DMS 273 (cell line): ENCODE data around the gene STARD3.

Source experiments
- DNase-seq: peaks from one replicate; lab custom pipeline; 2025; ENCODE audit not compliant: unreplicated experiment; lab: John Stamatoyannopoulos, UW

Gene STARD3

DNA sequence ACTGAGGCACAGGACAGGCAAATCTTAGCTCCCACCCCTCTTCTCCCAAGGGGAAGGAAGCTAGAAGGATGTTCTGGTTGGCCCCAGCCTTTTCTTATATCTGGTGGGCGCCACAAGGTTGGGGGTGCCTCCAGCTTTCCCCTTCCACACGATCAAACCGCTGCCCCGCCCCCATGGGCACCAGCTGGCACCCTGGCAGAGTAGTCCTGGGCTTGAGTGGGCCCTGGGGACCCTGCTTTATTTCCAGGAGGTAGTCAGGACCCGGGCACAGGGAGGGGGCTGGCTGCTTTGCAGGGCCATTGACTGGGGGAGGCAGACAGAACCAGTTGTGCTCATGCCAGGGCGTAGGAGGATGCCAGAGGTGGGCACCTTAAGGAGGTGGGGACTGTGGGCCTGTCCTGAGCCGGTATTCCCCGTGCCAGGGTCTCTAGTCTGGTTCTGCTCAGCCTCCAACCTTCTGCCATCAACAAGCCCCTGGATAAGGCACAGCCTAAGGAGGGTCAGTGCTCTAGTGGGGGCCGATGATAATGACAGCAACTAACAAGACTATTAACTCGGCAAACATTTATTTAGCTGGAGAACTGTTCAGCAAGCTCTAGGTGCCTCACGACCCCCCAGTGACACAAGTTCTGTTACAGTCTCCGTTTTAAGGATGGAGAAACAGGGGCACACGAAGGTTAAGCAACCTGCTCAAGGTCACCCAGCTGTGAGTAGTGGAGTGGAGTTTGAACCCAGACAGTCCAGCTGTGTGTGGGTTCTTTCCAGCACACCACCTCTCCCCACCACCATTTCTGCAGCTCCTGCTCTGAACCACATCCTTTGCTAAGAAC, 17.8 kb upstream of the STARD3 start:
- peak; percentile 57 for DNase-seq

DNA sequence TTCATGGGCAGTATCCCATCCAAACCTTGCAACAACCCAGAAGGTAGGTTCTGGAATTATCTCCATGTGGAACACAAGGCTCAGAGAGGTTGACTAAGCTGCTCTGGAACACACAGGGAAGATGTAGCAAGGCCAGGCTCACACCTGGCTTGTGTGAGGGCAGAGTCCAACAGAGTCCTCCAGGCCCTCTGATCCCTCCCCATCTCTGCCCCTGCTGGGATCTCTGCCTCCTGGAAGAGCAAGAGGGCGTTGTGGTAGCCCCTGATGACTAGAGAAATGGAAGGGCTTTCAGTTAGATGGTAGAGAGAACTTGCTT, 17.2 kb upstream of the STARD3 start:
- no peak for DNase-seq

DNA sequence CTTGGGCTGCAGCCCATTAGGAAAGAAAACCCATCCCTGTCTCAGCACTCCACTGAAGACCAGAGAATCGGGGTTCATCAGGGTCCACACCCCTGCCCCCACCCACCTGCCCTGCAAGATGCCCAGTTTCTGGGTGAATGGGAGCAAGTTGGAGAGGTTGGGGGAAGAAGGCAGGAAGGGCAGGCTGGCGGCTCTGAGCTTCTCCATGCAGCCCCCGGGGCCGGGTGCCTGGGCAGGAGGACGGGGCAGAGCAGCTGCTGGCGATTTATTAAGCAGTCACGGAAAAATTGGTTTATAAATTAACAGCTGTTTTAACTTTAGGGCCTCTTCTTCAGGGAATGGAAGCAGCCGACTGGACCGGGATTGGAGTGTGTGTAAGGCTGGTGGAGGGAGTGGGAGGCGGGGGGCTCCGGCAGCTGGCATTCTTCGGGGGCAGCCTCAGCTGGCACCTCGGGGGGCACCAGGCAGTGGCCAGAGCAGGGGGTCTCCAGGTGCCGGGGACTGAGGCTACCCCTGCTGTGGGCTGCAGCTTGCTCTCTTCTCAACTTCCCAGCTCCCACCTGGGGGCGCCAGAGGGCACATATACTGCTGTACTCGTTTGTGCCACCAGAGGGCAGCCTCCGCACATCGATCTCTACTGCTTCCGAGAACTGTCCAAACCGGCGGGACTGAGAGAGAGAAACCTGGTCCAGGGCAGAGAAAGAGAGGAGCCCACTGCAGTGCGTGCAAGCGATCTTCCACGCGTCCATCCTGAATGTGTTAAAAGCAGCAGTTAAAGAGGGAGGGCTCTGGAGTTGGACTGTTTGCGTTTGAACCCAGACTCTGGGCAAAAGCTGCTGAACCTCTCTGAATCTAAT, 15.2 kb upstream of the STARD3 start:
- peak; percentile 91 for DNase-seq

DNA sequence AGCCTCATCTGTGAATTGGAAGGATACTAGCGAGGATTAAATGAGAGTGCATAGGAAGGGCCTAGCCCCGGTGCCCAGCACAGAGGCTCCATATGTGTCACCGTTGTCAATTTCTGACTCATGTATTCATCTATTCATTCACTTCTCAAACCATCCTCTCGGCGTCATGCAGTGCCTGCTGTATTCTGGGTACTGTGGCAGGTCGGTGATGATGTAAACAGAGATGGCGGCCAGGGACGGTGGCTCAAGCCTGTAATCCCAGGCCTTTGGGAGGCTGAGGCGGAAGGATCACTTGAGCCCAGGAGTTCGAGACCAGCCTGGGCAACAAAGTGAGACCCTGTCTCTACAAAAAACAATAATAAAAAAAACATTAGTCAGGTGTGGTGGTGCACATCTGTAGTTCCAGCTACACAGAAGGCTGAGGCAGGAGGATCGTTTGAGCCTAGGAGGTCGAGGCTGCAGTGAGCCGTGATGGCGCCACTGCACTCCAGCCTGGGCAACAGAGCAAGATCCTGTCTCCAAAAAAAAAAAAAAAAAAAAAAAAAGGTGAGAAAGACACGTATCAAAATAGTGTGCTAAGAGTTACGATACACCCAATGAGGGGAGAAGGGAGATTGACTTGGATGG, 14.5 kb upstream of the STARD3 start:
- DNase-seq, result no peak

DNA sequence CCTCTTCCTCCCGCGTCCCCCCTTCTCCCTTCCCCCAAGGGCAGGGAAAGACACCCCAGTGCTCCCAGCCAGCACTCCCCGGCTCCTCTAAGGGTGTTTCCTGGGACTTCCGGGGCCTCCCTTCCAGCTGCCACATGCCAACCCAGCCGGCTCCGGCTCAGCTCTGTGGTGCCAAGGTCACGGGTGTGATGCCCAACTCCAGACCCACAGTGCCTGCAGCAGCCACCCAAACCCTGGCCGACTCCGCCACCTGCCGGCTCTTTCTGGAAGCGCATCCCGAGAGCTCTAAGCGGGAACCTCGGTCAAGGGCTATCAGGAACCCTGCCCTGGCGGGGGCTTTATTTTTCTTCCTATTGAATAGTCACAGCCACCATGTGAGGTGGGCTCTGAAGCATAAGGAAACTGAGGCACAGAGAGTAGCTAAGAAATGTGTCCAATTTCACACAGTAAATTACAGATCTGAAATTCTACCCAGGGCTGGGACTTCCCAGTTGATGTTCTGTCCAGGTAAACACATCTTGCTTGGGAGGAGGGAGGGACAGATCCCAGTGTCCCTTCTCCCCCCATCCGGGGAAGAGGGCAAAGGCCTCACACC, 13.5 kb upstream of the STARD3 start:
- peak; percentile 93 for DNase-seq

DNA sequence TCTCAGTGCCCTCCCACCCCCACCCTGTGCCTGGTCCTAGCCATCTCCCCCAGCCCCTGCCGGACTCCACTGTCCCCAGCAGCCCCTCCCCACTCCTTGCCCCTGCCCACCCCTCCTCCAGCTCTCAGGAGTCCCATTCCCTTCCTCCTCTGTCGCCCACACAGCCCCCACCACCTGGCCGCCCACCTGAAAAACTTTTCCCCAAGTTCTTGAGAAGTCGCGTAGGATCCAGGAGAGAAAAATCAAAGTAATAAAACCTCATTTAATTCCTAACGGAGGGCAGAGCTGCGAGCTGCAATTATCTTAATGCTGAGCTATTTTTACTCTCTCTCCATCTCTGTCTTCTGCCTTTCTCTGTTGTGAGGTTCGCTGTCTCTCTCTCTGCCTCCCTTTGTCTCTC, 12.6 kb upstream of the STARD3 start:
- DNase-seq, result no peak

DNA sequence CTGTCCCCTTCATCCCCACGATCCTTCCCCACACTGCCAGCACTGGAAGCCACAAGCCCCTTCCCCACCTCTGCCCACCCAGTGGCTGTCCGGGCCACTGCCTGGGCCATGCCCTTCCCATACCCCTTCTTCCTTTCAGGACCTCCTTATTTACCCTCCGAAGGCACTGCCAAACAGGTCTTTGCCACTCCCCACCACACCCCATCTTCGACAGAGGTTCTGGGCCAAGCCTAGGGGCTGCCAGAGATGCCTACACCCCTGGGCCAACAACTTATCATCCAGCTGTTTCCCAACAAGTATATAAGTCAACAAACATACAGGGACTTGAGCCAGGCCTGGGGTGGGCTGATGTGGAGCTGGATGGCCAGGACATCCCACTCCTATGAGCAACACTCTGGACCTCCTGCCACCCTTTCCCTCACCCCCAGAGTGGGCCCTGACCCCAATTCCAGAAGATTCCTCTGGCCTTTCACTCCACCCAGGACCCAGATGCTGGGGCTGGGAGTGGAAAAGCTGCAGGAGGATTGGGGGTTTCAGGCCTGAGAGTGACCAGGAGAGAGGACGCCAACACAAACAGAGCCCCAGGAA, 11.7 kb upstream of the STARD3 start:
- DNase-seq, result no peak

DNA sequence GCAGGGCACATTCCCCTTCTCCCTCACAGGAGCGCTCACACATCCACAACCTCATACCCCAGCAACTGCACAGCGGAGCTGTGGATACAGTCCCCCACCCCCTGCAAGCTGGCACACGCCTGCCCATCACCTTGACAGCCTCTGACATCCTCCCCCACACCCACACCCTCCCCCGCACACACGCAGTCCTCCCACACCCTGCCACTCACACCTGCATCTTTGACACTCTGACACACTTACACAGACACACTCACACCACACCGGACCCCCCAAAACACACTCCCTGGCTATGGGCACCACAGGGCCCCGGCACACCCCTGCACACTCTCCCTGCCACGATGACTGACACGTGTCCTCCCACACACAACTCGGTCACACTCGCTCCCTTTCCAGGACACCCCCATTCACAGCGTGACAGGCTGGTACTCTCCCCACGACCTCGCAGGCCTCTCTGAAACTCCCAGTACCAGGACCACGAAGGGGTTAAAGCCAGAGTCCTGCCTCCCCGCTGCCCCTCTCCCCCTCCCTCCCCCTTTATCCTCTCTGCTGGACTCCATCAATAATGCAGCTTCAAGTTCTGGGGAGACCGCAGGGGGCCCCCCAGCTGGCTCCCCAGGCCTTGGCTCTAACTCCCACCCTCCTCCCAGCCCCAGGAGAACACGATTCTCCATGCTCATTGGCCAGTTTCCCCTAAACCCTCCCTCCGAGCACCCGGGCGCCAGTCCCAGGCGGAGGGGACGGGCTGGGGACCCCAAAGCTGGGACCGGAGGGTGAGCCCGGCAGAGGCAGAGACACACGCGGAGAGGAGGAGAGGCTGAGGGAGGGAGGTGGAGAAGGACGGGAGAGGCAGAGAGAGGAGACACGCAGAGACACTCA, 10.5 kb upstream of the STARD3 start, which contains the start of gene PPP1R1B:
Gene PPP1R1B, plus strand, starts transcription at position 782 of the 876 bp plus-strand sequence. CDS start 441 bp downstream, outside the sequence.
- DNase-seq, result peak; percentile 39

DNA sequence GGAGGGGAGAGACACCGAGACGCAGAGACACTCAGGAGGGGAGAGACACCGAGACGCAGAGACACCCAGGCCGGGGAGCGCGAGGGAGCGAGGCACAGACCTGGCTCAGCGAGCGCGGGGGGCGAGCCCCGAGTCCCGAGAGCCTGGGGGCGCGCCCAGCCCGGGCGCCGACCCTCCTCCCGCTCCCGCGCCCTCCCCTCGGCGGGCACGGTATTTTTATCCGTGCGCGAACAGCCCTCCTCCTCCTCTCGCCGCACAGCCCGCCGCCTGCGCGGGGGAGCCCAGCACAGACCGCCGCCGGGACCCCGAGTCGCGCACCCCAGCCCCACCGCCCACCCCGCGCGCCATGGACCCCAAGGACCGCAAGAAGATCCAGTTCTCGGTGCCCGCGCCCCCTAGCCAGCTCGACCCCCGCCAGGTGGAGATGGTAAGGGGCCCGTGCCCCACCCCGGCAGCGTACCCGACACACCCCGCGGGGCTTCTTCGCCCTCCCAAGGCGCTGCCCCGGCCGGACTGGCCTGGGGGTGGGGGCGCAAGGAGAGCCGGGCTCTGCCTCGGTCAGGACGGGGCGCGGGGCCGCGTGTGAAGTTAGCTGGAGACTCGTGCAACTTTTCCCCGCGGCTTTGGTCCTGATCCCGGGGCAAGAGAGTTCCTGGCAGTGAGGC, 9.8 kb upstream of the STARD3 start:
- DNase-seq, result peak; percentile 39

DNA sequence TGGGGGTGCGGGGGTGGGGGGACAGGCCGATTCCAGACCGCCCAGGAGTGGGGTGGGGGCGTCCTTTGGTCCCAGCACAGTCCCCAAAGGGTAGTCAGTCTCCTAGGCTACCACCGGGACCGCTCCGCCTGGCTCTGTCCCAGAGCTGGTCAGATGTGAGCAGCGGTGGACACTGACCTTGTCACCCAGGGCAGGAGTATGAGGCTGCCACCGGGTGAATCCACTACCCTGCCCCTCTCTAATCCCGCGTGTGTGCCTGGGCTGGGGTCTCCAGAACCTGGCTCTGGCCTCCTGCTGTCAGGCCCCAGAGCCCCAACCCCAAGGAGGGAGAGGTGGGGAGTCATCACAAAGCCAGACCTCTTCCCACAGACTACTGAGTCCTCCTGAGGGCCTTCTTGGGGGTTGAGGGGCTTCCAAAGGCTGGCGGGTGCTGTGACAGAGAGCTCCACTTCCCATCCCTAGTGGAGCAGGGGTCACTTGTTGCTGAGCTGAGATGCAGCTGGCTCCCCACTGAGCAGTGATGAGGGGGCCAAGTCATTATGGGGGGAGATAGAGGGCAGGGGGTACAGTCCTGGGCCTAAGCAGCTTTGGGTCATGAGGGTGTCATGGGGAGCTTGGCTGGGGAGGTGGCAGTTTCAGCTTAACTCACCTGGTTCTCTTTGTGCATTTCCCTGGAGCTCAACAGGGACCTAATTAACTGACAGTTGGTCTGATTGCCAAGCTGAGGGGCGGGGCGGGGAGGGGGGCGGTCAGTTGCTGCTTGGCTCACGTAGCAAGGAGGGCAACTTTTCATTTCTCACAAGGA, 9.0 kb upstream of the STARD3 start:
- DNase-seq, result peak; percentile 58

DNA sequence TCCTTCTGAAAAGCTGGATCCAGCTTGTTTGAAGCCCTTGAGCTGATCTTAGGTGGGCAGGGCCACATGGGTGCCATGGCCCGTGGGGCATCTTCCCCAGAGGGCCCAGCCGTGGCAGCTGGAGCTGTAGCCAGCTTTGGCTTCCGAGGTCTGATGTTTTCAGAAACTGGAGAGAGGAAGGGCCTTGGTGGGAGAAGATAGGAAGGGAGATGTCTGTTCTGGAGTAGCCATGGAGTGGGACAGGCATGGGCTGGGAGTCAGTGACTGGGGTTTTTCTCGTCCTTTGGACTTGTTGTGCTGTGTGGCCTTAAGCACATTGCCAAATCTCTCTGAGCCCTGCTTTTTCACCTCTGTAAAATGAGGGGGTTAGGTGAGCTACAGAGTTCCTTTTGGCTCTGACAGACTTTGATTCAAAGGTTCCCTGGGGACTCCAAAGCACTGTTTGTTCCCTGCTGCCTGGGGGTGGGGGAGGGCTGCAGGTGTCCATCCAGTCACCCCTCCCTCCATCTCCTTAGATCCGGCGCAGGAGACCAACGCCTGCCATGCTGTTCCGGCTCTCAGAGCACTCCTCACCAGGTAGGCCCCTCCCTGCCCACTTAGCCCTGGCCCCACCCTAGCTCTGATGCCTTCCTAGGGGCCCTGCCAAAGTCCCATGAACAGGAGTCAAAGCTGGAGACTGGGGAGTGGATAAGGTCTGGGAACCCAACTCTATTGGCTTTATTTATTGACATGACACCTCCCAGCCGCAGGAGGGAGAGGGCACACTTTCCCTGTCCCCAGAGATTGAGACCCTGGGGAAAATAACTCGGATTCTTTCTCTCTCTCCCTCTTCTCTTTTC, 8.1 kb upstream of the STARD3 start:
- no peak for DNase-seq

DNA sequence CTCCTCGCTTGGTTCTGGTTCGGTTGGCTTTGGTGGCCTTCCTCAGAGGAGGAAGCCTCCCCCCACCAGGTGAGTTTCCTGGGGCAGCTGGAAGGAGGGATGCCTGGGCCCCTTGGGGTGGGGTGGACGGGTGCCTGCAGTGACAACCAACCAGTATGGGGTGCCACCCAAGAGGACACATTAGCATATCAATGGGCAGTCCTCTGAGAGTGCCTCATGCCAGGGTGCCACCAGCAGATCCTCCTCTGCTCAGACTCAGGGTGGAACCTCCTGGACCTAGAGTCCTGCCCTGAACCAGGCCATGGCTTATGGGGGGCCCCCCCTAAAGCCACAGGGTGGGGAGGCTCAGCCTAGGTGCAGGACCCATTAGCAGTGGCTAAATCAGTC, 7.5 kb upstream of the STARD3 start:
- DNase-seq, result no peak

DNA sequence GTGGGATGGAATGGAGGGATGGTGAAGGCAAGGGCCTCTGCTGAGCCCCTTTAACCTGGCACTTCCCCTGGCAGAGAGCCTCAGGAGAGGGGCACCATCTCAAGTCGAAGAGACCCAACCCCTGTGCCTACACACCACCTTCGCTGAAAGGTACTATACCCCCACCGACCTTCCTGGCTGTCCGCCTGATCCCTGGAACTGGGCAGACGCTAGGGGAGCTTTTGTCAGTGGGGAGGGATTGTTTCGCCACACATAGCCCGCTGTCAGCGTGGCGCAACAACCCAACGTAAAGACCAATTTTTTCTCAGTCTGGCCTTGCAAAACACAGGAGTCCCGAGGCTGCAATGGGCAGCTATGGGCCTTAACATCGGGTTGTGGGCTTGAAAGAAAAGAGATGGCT, 7.0 kb upstream of the STARD3 start:
- DNase-seq, result no peak

DNA sequence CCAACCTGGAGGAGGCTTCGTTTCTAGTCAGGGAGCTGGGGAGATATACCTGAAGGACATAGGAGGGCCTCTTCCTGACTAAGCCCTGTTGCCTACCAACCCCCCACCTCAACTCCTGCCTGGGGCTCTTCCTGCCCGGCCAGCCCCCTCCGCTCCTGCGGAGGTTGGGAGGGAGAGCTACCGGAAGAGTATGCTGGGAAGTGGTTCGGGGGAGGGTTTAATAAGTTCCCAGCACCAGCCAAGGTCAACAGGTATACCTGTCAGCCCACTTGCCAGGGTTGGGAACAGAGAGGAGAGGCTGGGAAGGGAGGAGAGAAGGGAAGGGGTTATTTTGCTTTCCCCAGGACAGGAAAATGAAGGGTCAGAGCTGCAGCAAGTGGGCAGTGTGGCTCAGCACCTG, 5.5 kb upstream of the STARD3 start:
- no peak for DNase-seq

DNA sequence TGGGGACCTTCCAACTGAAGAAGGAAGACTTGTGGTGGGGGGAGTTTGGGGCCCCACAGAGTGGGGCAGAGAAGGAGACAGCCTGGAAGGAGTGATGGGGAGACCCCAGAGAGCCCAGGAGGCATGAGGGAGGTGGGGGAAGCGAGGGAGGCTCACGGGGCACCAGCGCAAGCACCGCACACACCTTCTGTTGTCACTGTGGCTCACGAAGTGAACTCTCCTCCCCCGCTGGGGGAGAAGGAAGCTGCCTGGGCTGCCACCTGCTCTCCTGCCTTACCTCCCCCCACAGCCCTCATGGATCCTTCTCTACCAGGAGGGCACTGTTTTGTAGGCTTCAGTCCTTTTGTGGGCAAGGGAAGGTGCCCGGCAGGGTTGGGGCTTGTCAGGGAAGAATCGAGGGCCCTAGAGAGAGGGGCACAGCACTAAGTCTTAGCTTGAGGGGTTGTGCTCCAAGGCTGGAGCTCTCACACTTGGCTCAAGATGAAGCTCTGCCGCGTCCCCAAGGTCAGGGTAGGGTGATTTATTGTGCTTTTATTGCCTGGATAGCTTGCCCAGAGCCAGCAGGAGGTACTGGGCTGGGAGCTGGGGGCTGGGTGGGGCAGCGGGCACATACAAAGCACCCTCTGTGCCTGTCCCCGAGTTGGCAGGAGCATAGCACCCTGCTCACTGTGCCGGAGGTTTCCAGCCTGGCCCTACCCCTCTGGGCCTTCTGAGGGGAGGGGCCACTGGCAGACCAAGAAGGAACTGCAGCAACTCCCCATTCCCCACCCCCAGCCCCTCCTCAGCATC, 4.6 kb upstream of the STARD3 start:
- peak; percentile 64 for DNase-seq

DNA sequence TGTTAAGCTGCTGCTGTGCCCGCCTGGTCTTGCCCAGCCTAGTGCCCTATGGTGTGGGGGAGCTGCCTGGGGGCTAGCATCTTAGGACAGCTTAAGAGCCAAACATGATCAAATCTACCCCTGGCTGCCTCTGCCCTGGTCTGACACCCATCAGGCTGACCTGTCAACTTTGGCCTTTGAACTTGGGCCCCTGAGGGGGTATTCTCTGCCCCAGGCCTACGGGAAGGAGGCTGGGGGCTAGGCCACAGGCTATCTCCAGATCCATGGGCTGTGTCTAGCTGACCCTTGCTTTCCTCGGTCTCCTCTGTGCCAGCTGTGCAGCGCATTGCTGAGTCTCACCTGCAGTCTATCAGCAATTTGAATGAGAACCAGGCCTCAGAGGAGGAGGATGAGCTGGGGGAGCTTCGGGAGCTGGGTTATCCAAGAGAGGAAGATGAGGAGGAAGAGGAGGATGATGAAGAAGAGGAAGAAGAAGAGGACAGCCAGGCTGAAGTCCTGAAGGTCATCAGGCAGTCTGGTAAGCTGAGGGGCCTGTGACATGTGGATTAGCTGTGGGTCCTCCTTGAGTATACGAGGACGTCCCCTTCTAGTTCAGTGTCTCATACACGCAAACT, 3.3 kb upstream of the STARD3 start:
- no peak for DNase-seq
